ENCODE results near the gene MTRF1.

DNA sequence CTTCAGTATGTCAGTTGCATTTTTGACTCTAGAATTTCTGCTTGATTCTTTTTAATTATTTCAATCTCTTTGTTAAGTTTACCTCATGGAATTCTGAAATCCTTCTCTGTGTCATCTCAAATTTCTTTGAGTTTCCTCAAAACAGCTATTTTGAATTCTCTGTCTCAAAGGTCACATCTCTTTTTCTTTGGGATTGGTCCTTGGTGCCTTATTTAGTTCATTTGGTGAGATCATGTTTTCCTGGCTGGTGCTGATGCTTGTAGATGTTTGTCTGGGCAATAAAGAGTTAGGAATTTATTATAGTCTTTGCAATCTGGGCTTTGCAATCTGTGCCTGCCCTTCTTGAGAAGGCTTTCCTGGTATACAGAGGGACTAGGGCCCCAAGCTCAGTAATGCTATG lies 50.5 kb downstream of the MTRF1 start:
- TF ChIP-seq, protein P1, sequence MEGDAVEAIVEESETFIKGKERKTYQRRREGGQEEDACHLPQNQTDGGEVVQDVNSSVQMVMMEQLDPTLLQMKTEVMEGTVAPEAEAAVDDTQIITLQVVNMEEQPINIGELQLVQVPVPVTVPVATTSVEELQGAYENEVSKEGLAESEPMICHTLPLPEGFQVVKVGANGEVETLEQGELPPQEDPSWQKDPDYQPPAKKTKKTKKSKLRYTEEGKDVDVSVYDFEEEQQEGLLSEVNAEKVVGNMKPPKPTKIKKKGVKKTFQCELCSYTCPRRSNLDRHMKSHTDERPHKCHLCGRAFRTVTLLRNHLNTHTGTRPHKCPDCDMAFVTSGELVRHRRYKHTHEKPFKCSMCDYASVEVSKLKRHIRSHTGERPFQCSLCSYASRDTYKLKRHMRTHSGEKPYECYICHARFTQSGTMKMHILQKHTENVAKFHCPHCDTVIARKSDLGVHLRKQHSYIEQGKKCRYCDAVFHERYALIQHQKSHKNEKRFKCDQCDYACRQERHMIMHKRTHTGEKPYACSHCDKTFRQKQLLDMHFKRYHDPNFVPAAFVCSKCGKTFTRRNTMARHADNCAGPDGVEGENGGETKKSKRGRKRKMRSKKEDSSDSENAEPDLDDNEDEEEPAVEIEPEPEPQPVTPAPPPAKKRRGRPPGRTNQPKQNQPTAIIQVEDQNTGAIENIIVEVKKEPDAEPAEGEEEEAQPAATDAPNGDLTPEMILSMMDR (IDR thresholded peaks at IDR 0.05; ENCODE audit: low read length), result no peak
- TF ChIP-seq EZH2 (IDR thresholded peaks at IDR 0.05; ENCODE audit: borderline replicate concordance, low read length), result no peak

Data from OCI-LY1 (cell line).